Bronchial epithelial cell (primary cell): Measurements from ENCODE around the gene GIGYF2. TPM values are rescaled to one million over a fixed set of nuclear protein-coding genes. Genes with fewer than 3 reads are reported as not detected.
"Not testable (repeated sequence)": the region's sequence is repeated elsewhere in the genome, so short reads cannot be mapped to it uniquely, and the experiment has no call there.

Source experiments
- DNase-seq: peaks from one replicate; pipeline ENCODE4 v3.0.0-alpha.2; 2010; ENCODE audit warnings: low read depth
- FAIRE-seq: peaks from 2 replicates; lab custom pipeline; 2011; peaks lifted over from hg19 to GRCh38; lab: Jason Lieb, UNC
- H3K27me3 ChIP-seq: 2 replicates; pipeline ENCODE4 v1.5.1; 2011; ENCODE audit warnings: low read length; ENCODE audit not compliant: control insufficient read depth, insufficient read depth
- H3K36me3 ChIP-seq: 2 replicates; pipeline ENCODE4 v1.5.1; 2011; ENCODE audit warnings: low read length; ENCODE audit not compliant: control insufficient read depth, insufficient read depth
- H3K4me3 ChIP-seq: 2 replicates; pipeline ENCODE4 v1.5.1; 2011; ENCODE audit warnings: mild to moderate bottlenecking, low read depth, low read length, control low read depth
- total RNA-seq: library from RNA; depleted of rRNA; stranded (reverse); fragments of >200 nt; gene quantifications from 2 replicates; pipeline ENCODE4 v1.2.1, GENCODE V29; 2014
- TF ChIP-seq, protein P1 (sequence below): IDR thresholded peaks from 2 replicates; pipeline ENCODE4 v1.5.1; 2011; ENCODE audit warnings: mild to moderate bottlenecking, moderate library complexity, low read length, control low read depth, inconsistent platforms; ENCODE audit not compliant: insufficient read depth, severe bottlenecking

Gene GIGYF2
- total RNA-seq, 1 donor from 2014 or later = 44.0 TPM

GRCh38 chr2:232683368-232683767, 13.8 kb upstream of the GIGYF2 start:
- TF ChIP-seq, protein P1, sequence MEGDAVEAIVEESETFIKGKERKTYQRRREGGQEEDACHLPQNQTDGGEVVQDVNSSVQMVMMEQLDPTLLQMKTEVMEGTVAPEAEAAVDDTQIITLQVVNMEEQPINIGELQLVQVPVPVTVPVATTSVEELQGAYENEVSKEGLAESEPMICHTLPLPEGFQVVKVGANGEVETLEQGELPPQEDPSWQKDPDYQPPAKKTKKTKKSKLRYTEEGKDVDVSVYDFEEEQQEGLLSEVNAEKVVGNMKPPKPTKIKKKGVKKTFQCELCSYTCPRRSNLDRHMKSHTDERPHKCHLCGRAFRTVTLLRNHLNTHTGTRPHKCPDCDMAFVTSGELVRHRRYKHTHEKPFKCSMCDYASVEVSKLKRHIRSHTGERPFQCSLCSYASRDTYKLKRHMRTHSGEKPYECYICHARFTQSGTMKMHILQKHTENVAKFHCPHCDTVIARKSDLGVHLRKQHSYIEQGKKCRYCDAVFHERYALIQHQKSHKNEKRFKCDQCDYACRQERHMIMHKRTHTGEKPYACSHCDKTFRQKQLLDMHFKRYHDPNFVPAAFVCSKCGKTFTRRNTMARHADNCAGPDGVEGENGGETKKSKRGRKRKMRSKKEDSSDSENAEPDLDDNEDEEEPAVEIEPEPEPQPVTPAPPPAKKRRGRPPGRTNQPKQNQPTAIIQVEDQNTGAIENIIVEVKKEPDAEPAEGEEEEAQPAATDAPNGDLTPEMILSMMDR = no peak
- H3K4me3 ChIP-seq = no peak overlapping the region
- no peaks in the 10 kb centered on the region for H3K36me3 ChIP-seq
- peaks cover 3% of the 10 kb centered on the region for H3K27me3 ChIP-seq
- FAIRE-seq (no peak), DNase-seq (no peak)

DNA sequence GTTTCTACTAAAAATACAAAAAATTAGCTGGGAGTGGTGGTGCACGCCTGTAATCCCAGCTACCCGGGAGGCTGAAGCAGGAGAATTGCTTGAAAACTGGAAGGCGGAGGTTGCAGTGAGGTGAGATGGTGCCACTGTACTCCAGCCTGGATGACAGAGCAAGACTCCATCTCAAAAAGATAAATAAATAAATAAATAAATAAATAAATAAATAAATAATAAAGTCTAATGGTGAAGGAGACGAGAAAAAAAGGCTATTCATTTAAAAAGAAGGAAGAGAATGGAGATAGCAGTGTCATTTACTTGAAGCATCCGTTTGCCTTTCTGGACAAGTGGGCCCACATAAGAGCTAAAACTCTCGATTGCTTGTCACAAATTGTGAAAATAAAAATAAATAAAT, 11.7 kb upstream of the GIGYF2 start:
- not testable (repeated sequence) for H3K4me3 ChIP-seq, FAIRE-seq, DNase-seq, H3K36me3 ChIP-seq, H3K27me3 ChIP-seq

DNA sequence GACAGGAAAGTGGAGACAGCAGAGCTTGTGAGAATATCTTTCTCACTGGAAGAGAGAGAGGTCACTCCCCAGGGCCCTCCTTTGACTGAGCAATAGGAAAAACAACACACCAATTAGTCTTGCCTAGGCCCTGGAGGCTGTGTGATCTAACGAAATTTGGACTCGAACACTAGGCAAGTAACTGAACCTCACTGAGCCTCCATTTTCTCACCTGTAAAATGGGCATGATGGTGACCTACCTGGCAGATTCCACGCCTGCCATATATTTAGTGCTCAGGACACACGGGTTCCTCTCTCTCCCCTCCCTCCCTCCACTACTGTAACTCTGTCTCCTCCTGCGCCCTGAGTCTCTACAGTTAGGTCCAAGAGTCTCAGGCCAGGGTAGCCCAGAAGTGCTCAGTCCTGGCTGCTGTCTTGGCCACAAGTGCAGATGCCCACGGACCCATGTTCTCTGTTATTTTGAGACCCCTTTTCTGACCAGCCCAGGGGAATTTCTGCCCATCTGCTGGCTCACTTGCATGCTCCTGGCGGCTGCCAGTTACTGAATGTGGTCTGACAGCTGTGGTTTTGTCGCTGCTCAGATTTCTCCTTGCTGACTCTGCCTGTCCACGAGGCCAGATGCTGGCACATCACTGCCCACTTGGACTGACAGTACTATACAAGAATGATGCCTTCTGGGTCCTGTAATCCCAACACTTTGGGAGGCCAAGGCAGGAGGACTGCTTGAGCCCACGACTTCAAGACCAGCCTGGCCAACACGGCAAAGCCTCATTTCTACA, 9.6 kb upstream of the GIGYF2 start:
- FAIRE-seq (no peak), DNase-seq (no peak)
- Histone ChIP-seq H3K4me3 (no peak overlapping the region), H3K27me3 (no peaks in the 10 kb centered on the region), H3K36me3 (no peaks in the 10 kb centered on the region)
- TF ChIP-seq, protein P1 = no peak

GRCh38 chr2:232688201-232688600, 8.9 kb upstream of the GIGYF2 start:
- no peaks in the 10 kb centered on the region for H3K36me3 ChIP-seq
- no peak overlapping the region for H3K4me3 ChIP-seq
- TF ChIP-seq, protein P1 = no peak
- no peaks in the 10 kb centered on the region for H3K27me3 ChIP-seq
- DNase-seq (no peak), FAIRE-seq (no peak)

GRCh38 chr2:232689152-232689910, 7.8 kb upstream of the GIGYF2 start:
- Histone ChIP-seq H3K27me3 (no peaks in the 10 kb centered on the region), H3K36me3 (no peaks in the 10 kb centered on the region), H3K4me3 (no peak overlapping the region)
- no peak for DNase-seq
- TF ChIP-seq, protein P1 = no peak
- no peak for FAIRE-seq

- not testable (repeated sequence) for H3K4me3 ChIP-seq, FAIRE-seq, H3K27me3 ChIP-seq, H3K36me3 ChIP-seq, DNase-seq
Measured at GRCh38 chr2:232691117-232691516, 6.0 kb upstream of the GIGYF2 start.
